Activated naive CD8-positive, alpha-beta T cell treated with anti-CD3 and anti-CD28 coated beads, Interleukin-2, amount 50 U/mL, for 24 hours (primary cell): ENCODE measurements around the gene NEUROD1.

ENCODE experiments used
- ATAC-seq: fragments of 150-1000 bp; cut with Tn5 transposase; one replicate; pipeline ENCODE4 v1.10.0; 2021
- DNase-seq: peaks from one replicate; pipeline ENCODE4 v3.0.0; 2021
- H3K27ac Mint-ChIP-seq: one replicate; pipeline ENCODE4 v1.8.0; 2021; ENCODE audit warnings: mild to moderate bottlenecking, mixed read lengths
- H3K27me3 Mint-ChIP-seq: one replicate; pipeline ENCODE4 v1.8.0; 2021; ENCODE audit warnings: mixed read lengths
- H3K36me3 Mint-ChIP-seq: one replicate; pipeline ENCODE4 v1.8.0; 2021; ENCODE audit warnings: low read depth, mixed read lengths
- H3K4me1 Mint-ChIP-seq: one replicate; pipeline ENCODE4 v1.8.0; 2021; ENCODE audit warnings: mixed read lengths
- H3K4me3 Mint-ChIP-seq: one replicate; pipeline ENCODE4 v1.8.0; 2021; ENCODE audit warnings: mild to moderate bottlenecking, moderate library complexity, mixed read lengths
- H3K9me3 Mint-ChIP-seq: one replicate; pipeline ENCODE4 v1.8.0; 2021; ENCODE audit warnings: mixed read lengths

Gene NEUROD1

GRCh38 chr2:181684454-181685149 is 4.3 kb upstream of the NEUROD1 start:
- Mint-ChIP-seq H3K9me3 (no peaks in the 10 kb centered on the region), H3K36me3 (no peaks in the 10 kb centered on the region), H3K27ac (no peak overlapping the region), H3K4me1 (peaks cover 32% of the 10 kb centered on the region), H3K27me3 (peaks cover 80% of the 10 kb centered on the region), H3K4me3 (peak overlapping the region; percentile 8)
- ATAC-seq (no peak), DNase-seq (no peak)

GRCh38 chr2:181683518-181684453 is 3.5 kb upstream of the NEUROD1 start:
- Mint-ChIP-seq H3K27ac (no peak overlapping the region), H3K27me3 (peaks cover 88% of the 10 kb centered on the region), H3K36me3 (peaks cover 1% of the 10 kb centered on the region), H3K4me3 (peak overlapping the region; percentile 71), H3K4me1 (peaks cover 37% of the 10 kb centered on the region), H3K9me3 (peaks cover 2% of the 10 kb centered on the region)
- DNase-seq (peak; percentile 20), ATAC-seq (no peak)

GRCh38 chr2:181682795-181683517 is 2.6 kb upstream of the NEUROD1 start:
- Mint-ChIP-seq H3K36me3 (peaks cover 5% of the 10 kb centered on the region), H3K9me3 (peaks cover 6% of the 10 kb centered on the region), H3K4me3 (peak overlapping the region; percentile 71), H3K4me1 (peaks cover 41% of the 10 kb centered on the region), H3K27me3 (peaks cover 93% of the 10 kb centered on the region), H3K27ac (no peak overlapping the region)
- ATAC-seq, result no peak
- DNase-seq, result no peak

- DNase-seq (peak; percentile 2), ATAC-seq (no peak)
- H3K9me3 Mint-ChIP-seq, result peaks cover 6% of the 10 kb centered on the region
- peak overlapping the region; percentile 71 for H3K4me3 Mint-ChIP-seq
- peaks cover 5% of the 10 kb centered on the region for H3K36me3 Mint-ChIP-seq
- H3K27ac Mint-ChIP-seq, result no peak overlapping the region
- H3K4me1 Mint-ChIP-seq, result peaks cover 44% of the 10 kb centered on the region
- peaks cover 91% of the 10 kb centered on the region for H3K27me3 Mint-ChIP-seq
These were observed 1.9 kb upstream of the NEUROD1 start for GRCh38 chr2:181682026-181682789.

GRCh38 chr2:181680937-181681811 is 857 bp upstream of the NEUROD1 start:
- peaks cover 44% of the 10 kb centered on the region for H3K4me1 Mint-ChIP-seq
- peak overlapping the region; percentile 4 for H3K27ac Mint-ChIP-seq
- H3K27me3 Mint-ChIP-seq, result peaks cover 88% of the 10 kb centered on the region
- H3K4me3 Mint-ChIP-seq, result peak overlapping the region; percentile 56
- H3K36me3 Mint-ChIP-seq, result peaks cover 5% of the 10 kb centered on the region
- DNase-seq (peak; percentile 4), ATAC-seq (peak; percentile 13)
- peaks cover 6% of the 10 kb centered on the region for H3K9me3 Mint-ChIP-seq

- Mint-ChIP-seq H3K9me3 (peaks cover 6% of the 10 kb centered on the region), H3K4me1 (peaks cover 38% of the 10 kb centered on the region), H3K27ac (no peak overlapping the region), H3K36me3 (peaks cover 5% of the 10 kb centered on the region), H3K27me3 (peaks cover 83% of the 10 kb centered on the region), H3K4me3 (no peak overlapping the region)
- no peak for DNase-seq
- ATAC-seq, result no peak
These were observed 755 bp downstream of the NEUROD1 start for GRCh38 chr2:181679544-181679979.

GRCh38 chr2:181678861-181679543 is 1.3 kb downstream of the NEUROD1 start:
- no peak overlapping the region for H3K27ac Mint-ChIP-seq
- peaks cover 81% of the 10 kb centered on the region for H3K27me3 Mint-ChIP-seq
- peaks cover 37% of the 10 kb centered on the region for H3K4me1 Mint-ChIP-seq
- no peak for DNase-seq
- peaks cover 5% of the 10 kb centered on the region for H3K36me3 Mint-ChIP-seq
- H3K9me3 Mint-ChIP-seq, result peaks cover 6% of the 10 kb centered on the region
- no peak overlapping the region for H3K4me3 Mint-ChIP-seq
- ATAC-seq, result no peak

- Mint-ChIP-seq H3K4me1 (peaks cover 38% of the 10 kb centered on the region), H3K36me3 (peaks cover 5% of the 10 kb centered on the region), H3K27ac (peak overlapping the region; percentile 60), H3K9me3 (peaks cover 6% of the 10 kb centered on the region), H3K4me3 (no peak overlapping the region), H3K27me3 (peaks cover 73% of the 10 kb centered on the region)
- DNase-seq (peak; percentile 68), ATAC-seq (peak; percentile 69)
These were observed 2.3 kb downstream of the NEUROD1 start for GRCh38 chr2:181677912-181678586.

- no peak overlapping the region for H3K4me3 Mint-ChIP-seq
- H3K27ac Mint-ChIP-seq, result no peak overlapping the region
- DNase-seq (no peak), ATAC-seq (no peak)
- peaks cover 5% of the 10 kb centered on the region for H3K36me3 Mint-ChIP-seq
- peaks cover 6% of the 10 kb centered on the region for H3K9me3 Mint-ChIP-seq
- peaks cover 50% of the 10 kb centered on the region for H3K27me3 Mint-ChIP-seq
- H3K4me1 Mint-ChIP-seq, result peaks cover 24% of the 10 kb centered on the region
These were observed 5.1 kb downstream of the NEUROD1 start for GRCh38 chr2:181675254-181675653.

- no peak for ATAC-seq
- no peak for DNase-seq
- peaks cover 47% of the 10 kb centered on the region for H3K27me3 Mint-ChIP-seq
- peaks cover 5% of the 10 kb centered on the region for H3K36me3 Mint-ChIP-seq
- peaks cover 24% of the 10 kb centered on the region for H3K4me1 Mint-ChIP-seq
- no peak overlapping the region for H3K4me3 Mint-ChIP-seq
- H3K27ac Mint-ChIP-seq, result no peak overlapping the region
- H3K9me3 Mint-ChIP-seq, result peaks cover 6% of the 10 kb centered on the region
These were observed 5.9 kb downstream of the NEUROD1 start for GRCh38 chr2:181674461-181674860.

- Mint-ChIP-seq H3K4me1 (peaks cover 16% of the 10 kb centered on the region), H3K27ac (no peak overlapping the region), H3K4me3 (no peak overlapping the region), H3K27me3 (peaks cover 40% of the 10 kb centered on the region), H3K36me3 (no peaks in the 10 kb centered on the region), H3K9me3 (no peaks in the 10 kb centered on the region)
- DNase-seq, result no peak
- no peak for ATAC-seq
These were observed 7.1 kb downstream of the NEUROD1 start for GRCh38 chr2:181673173-181673572.

- H3K27me3 Mint-ChIP-seq, result peaks cover 35% of the 10 kb centered on the region
These were observed 7.9 kb downstream of the NEUROD1 start for GRCh38 chr2:181672255-181673008.

More at GRCh38 chr2:181672255-181673008, 7.9 kb downstream of the NEUROD1 start:
- H3K36me3 Mint-ChIP-seq, result no peaks in the 10 kb centered on the region
- H3K4me1 Mint-ChIP-seq, result peaks cover 12% of the 10 kb centered on the region
- H3K9me3 Mint-ChIP-seq, result no peaks in the 10 kb centered on the region
- no peak for DNase-seq
- ATAC-seq, result peak; percentile 63
- H3K4me3 Mint-ChIP-seq, result no peak overlapping the region
- H3K27ac Mint-ChIP-seq, result no peak overlapping the region
